Activated CD4-positive, alpha-beta T cell treated with anti-CD3 and anti-CD28 coated beads, Interleukin-2, amount 10 ng/mL, durations not matched to agents 24 days and 14 days (primary cell): ENCODE measurements around the gene RBMS3. TPM values are rescaled to one million over a fixed set of nuclear protein-coding genes. Genes with fewer than 3 reads are reported as not detected.

Experiments
- DNase-seq: peaks from one replicate; pipeline ENCODE4 v3.0.0; 2022
- H3K27ac Mint-ChIP-seq: one replicate; pipeline ENCODE4 v1.8.0; 2022; ENCODE audit warnings: mild to moderate bottlenecking, mixed read lengths
- H3K27me3 Mint-ChIP-seq: one replicate; pipeline ENCODE4 v1.8.0; 2022; ENCODE audit warnings: mixed read lengths
- H3K36me3 Mint-ChIP-seq: one replicate; pipeline ENCODE4 v1.8.0; 2022; ENCODE audit warnings: low read depth, mild to moderate bottlenecking, mixed read lengths
- H3K4me1 Mint-ChIP-seq: one replicate; pipeline ENCODE4 v1.8.0; 2021; ENCODE audit warnings: mixed read lengths
- H3K4me3 Mint-ChIP-seq: one replicate; pipeline ENCODE4 v1.8.0; 2022; ENCODE audit warnings: mild to moderate bottlenecking, moderate library complexity, mixed read lengths
- H3K9me3 Mint-ChIP-seq: one replicate; pipeline ENCODE4 v1.8.0; 2021; ENCODE audit warnings: mixed read lengths
- intact Hi-C: fragments of 100-400 bp; cut with micrococcal nuclease; formaldehyde crosslinking; loops from one replicate; pipeline ENCODE4 v1.15.1; 2023
- total RNA-seq: library from RNA; stranded (reverse); gene quantifications from 2 replicates; pipeline ENCODE4 v1.2.3, GENCODE V29; 2022

RBMS3 gene
- total RNA-seq, 1 donor from 2014 or later: 4.3 TPM

GRCh38 chr3:29720665-29721064, 439.8 kb downstream of the RBMS3 start:
- intact Hi-C loops: no loop called here
- H3K9me3 Mint-ChIP-seq: no peaks in the 10 kb centered on the region

GRCh38 chr3:29721789-29722188, 440.9 kb downstream of the RBMS3 start:
- no peaks in the 10 kb centered on the region for H3K36me3 Mint-ChIP-seq
- no peaks in the 10 kb centered on the region for H3K9me3 Mint-ChIP-seq
- no peaks in the 10 kb centered on the region for H3K27me3 Mint-ChIP-seq
- H3K27ac Mint-ChIP-seq: no peak overlapping the region
- H3K4me1 Mint-ChIP-seq: no peaks in the 10 kb centered on the region
- H3K4me3 Mint-ChIP-seq: no peak overlapping the region
- intact Hi-C loops: no loop called here
- DNase-seq: no peak

More at GRCh38 chr3:29720665-29721064, 439.8 kb downstream of the RBMS3 start:
- no peaks in the 10 kb centered on the region for H3K36me3 Mint-ChIP-seq
- DNase-seq: no peak
- H3K4me3 Mint-ChIP-seq: no peak overlapping the region
- no peaks in the 10 kb centered on the region for H3K27me3 Mint-ChIP-seq
- no peak overlapping the region for H3K27ac Mint-ChIP-seq
- no peaks in the 10 kb centered on the region for H3K4me1 Mint-ChIP-seq

- no peak overlapping the region for H3K27ac Mint-ChIP-seq
Observed at GRCh38 chr3:29731050-29731449, 450.2 kb downstream of the RBMS3 start.

GRCh38 chr3:29741231-29741630, 460.4 kb downstream of the RBMS3 start:
- H3K27ac Mint-ChIP-seq: no peak overlapping the region
- peaks cover 2% of the 10 kb centered on the region for H3K4me1 Mint-ChIP-seq
- H3K9me3 Mint-ChIP-seq: no peaks in the 10 kb centered on the region
- intact Hi-C loops: no loop called here
- H3K36me3 Mint-ChIP-seq: no peaks in the 10 kb centered on the region
- no peaks in the 10 kb centered on the region for H3K27me3 Mint-ChIP-seq
- H3K4me3 Mint-ChIP-seq: no peak overlapping the region
- no peak for DNase-seq

More at GRCh38 chr3:29731050-29731449, 450.2 kb downstream of the RBMS3 start:
- Mint-ChIP-seq H3K4me3 (no peak overlapping the region), H3K9me3 (no peaks in the 10 kb centered on the region), H3K36me3 (no peaks in the 10 kb centered on the region), H3K27me3 (no peaks in the 10 kb centered on the region), H3K4me1 (no peaks in the 10 kb centered on the region)
- no peak for DNase-seq
- intact Hi-C loops: no loop called here

- H3K4me1 Mint-ChIP-seq: peaks cover 2% of the 10 kb centered on the region
- intact Hi-C loops: no loop called here
- H3K9me3 Mint-ChIP-seq: no peaks in the 10 kb centered on the region
- H3K27me3 Mint-ChIP-seq: peaks cover 10% of the 10 kb centered on the region
- no peaks in the 10 kb centered on the region for H3K36me3 Mint-ChIP-seq
- DNase-seq: no peak
- no peak overlapping the region for H3K27ac Mint-ChIP-seq
- H3K4me3 Mint-ChIP-seq: no peak overlapping the region
Observed at GRCh38 chr3:29745232-29745870, 464.5 kb downstream of the RBMS3 start.

GRCh38 chr3:29746163-29746760, 465.4 kb downstream of the RBMS3 start:
- Mint-ChIP-seq H3K4me3 (no peak overlapping the region), H3K36me3 (no peaks in the 10 kb centered on the region), H3K27ac (no peak overlapping the region), H3K9me3 (no peaks in the 10 kb centered on the region), H3K27me3 (peaks cover 10% of the 10 kb centered on the region), H3K4me1 (peaks cover 2% of the 10 kb centered on the region)
- intact Hi-C loops: no loop called here
- DNase-seq: no peak

GRCh38 chr3:29747991-29748390, 467.1 kb downstream of the RBMS3 start:
- no peaks in the 10 kb centered on the region for H3K9me3 Mint-ChIP-seq
- H3K27me3 Mint-ChIP-seq: peaks cover 11% of the 10 kb centered on the region
- H3K4me3 Mint-ChIP-seq: no peak overlapping the region
- no peak overlapping the region for H3K27ac Mint-ChIP-seq
- intact Hi-C loops: no loop called here
- H3K4me1 Mint-ChIP-seq: peaks cover 2% of the 10 kb centered on the region
- no peaks in the 10 kb centered on the region for H3K36me3 Mint-ChIP-seq
- DNase-seq: no peak

DNA sequence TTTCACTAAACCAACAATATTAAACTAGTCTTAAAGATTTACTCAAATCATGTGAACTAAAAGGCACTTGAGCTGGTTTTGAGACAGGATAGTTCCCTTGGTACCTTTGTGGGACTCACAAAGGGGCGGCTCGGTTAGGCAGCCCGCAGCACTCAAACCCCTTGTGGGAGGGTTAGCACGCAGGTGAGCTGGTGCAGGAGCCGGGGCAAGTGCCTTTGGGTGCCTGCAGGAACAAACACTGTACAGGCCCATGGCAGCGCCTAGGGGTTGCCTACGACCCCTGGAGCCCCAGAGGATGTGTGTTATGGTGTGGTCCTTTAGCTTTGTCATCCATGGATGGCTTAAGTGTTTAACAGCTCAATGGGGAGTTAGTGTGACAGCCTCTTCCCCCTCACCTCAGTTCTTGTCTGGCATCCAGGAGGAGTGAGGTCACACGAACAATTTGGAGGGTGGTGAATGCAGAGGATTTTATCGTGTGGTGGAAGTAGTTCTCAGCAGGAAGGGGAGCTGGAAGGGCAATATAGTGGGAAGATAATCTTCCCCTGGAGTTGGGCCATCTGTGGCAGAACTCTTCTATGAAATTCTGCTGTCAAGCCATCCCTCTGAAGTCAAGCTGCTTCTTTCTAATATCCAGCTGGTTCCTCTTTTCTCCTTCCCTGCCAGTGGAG, 470.9 kb downstream of the RBMS3 start:
- peaks cover 13% of the 10 kb centered on the region for H3K27me3 Mint-ChIP-seq
- no peaks in the 10 kb centered on the region for H3K4me1 Mint-ChIP-seq
- intact Hi-C loops: no loop called here
- no peaks in the 10 kb centered on the region for H3K9me3 Mint-ChIP-seq
- H3K4me3 Mint-ChIP-seq: no peak overlapping the region
- no peak for DNase-seq
- no peak overlapping the region for H3K27ac Mint-ChIP-seq
- H3K36me3 Mint-ChIP-seq: no peaks in the 10 kb centered on the region

GRCh38 chr3:29754346-29754745, 473.5 kb downstream of the RBMS3 start:
- no peak overlapping the region for H3K4me3 Mint-ChIP-seq
- H3K36me3 Mint-ChIP-seq: no peaks in the 10 kb centered on the region
- H3K4me1 Mint-ChIP-seq: no peaks in the 10 kb centered on the region
- H3K27me3 Mint-ChIP-seq: peaks cover 4% of the 10 kb centered on the region
- no peaks in the 10 kb centered on the region for H3K9me3 Mint-ChIP-seq
- DNase-seq: no peak
- no peak overlapping the region for H3K27ac Mint-ChIP-seq
- intact Hi-C loops: no loop called here

DNA sequence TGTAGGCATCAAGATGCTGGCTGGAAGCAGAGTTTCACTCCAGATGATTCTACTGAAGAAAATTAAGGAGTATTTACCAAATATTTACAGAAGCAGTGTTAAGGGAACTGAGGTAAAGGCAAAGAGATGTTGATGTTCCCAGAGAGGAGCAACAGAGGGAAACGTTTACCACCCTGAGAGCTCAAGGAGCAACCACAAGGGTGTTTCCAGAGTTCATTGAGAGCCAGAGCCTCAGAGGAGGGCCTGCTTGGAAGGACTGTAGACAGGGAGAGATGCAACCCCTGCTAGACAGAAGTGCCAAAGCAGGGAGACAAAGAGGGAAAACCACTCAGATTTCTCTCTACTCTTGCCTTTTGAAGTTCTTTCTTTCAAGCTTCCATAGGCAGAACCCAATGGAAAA, 474.5 kb downstream of the RBMS3 start:
- Mint-ChIP-seq H3K36me3 (no peaks in the 10 kb centered on the region), H3K9me3 (no peaks in the 10 kb centered on the region), H3K4me3 (no peak overlapping the region), H3K27ac (no peak overlapping the region), H3K27me3 (peaks cover 3% of the 10 kb centered on the region), H3K4me1 (no peaks in the 10 kb centered on the region)
- no peak for DNase-seq
- intact Hi-C loops: no loop called here

- Mint-ChIP-seq H3K36me3 (no peaks in the 10 kb centered on the region), H3K9me3 (no peaks in the 10 kb centered on the region), H3K27ac (no peak overlapping the region), H3K27me3 (peaks cover 3% of the 10 kb centered on the region), H3K4me3 (no peak overlapping the region), H3K4me1 (no peaks in the 10 kb centered on the region)
- DNase-seq: no peak
- intact Hi-C loops: no loop called here
Observed at GRCh38 chr3:29757054-29757777, 476.3 kb downstream of the RBMS3 start.

- DNase-seq: no peak
- H3K4me1 Mint-ChIP-seq: no peaks in the 10 kb centered on the region
- H3K27me3 Mint-ChIP-seq: peaks cover 3% of the 10 kb centered on the region
Observed at GRCh38 chr3:29758108-29758433, 477.2 kb downstream of the RBMS3 start.

DNA sequence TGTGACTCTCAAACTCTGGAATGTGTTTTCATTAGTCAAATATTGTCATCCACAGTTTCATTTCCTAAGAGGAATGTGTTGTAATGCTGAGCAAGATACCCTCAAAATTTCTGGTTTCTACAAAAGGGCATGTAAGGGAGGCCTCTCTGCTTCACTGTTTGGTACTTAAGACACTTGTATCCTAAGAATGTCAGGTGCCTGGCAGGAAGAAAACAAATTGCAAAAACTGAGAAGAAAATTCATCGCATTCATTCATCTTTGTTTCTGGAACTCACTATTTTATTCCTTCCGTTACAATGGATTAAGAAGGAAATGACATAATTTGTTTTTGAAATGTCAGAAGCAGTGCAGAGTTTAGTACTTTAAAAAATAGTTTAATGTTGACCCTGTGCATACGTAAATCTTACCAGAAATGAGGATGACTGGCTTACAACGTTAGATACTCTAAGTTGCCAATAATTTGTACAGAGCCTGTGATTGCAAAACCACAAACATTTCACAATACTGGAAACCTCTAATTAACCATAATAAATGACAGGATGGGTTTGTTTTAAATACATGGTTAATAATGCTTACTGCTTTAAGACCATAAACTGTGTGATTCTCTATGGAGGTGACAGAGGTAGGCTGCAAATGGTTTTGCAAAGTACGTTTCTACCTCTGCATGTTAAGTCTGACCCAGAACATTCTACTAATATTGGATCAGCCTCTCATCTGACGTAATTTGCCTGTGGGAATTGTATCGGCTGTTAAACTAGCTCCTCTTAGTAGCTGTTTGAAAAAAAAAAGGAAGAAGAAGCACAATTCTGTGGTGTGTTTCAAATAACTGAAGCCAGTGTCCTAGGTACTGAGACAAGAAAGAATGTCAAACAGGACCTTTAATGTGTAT, 477.8 kb downstream of the RBMS3 start:
- intact Hi-C loops: no loop called here
- no peaks in the 10 kb centered on the region for H3K4me1 Mint-ChIP-seq
- no peak overlapping the region for H3K4me3 Mint-ChIP-seq
- no peak for DNase-seq
- no peak overlapping the region for H3K27ac Mint-ChIP-seq
- H3K27me3 Mint-ChIP-seq: peaks cover 2% of the 10 kb centered on the region
- H3K36me3 Mint-ChIP-seq: no peaks in the 10 kb centered on the region
- no peaks in the 10 kb centered on the region for H3K9me3 Mint-ChIP-seq

More at GRCh38 chr3:29758108-29758433, 477.2 kb downstream of the RBMS3 start:
- intact Hi-C loops: no loop called here
- no peak overlapping the region for H3K4me3 Mint-ChIP-seq
- H3K27ac Mint-ChIP-seq: no peak overlapping the region
- H3K9me3 Mint-ChIP-seq: no peaks in the 10 kb centered on the region
- H3K36me3 Mint-ChIP-seq: no peaks in the 10 kb centered on the region
